Liver (tissue), 3 donors: Measurements from ENCODE around the gene ARID4B.

Experiments
- EGR1 ChIP-seq, 2 donors: IDR thresholded peaks; 2 replicates each; pipeline ENCODE4 v1.6.1; 2016 to 2018; ENCODE audit warnings: antibody characterized with exemption in 2 of 2, low read depth in 2 of 2
- REST ChIP-seq: IDR thresholded peaks from 2 replicates; pipeline ENCODE4 v1.6.1; 2016; ENCODE audit warnings: antibody characterized with exemption, mild to moderate bottlenecking
- TF ChIP-seq, protein P1 (sequence below): fragments of 150-350 bp; IDR thresholded peaks from 2 replicates; pipeline ENCODE4 v1.5.1; 2017; ENCODE audit warnings: improper control_type of control experiment, low read depth, low read length; ENCODE audit not compliant: missing input control
- donor health status: healthy.
- donor health status: healthy.

- TF ChIP-seq, protein P1, sequence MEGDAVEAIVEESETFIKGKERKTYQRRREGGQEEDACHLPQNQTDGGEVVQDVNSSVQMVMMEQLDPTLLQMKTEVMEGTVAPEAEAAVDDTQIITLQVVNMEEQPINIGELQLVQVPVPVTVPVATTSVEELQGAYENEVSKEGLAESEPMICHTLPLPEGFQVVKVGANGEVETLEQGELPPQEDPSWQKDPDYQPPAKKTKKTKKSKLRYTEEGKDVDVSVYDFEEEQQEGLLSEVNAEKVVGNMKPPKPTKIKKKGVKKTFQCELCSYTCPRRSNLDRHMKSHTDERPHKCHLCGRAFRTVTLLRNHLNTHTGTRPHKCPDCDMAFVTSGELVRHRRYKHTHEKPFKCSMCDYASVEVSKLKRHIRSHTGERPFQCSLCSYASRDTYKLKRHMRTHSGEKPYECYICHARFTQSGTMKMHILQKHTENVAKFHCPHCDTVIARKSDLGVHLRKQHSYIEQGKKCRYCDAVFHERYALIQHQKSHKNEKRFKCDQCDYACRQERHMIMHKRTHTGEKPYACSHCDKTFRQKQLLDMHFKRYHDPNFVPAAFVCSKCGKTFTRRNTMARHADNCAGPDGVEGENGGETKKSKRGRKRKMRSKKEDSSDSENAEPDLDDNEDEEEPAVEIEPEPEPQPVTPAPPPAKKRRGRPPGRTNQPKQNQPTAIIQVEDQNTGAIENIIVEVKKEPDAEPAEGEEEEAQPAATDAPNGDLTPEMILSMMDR = no peak
- no peak for TF ChIP-seq REST
- no peak for TF ChIP-seq EGR1 (IDR thresholded peaks at IDR 0.05; ENCODE audit: low read depth in 2 of 2)
These were observed 171.7 kb downstream of the ARID4B start for GRCh38 chr1:235156265-235156664.
